Right lobe of liver (tissue), 4 donors: ENCODE results near the gene CACNB2.

Experiments
- CTCF ChIP-seq, 4 donors: fragments of 200-600 bp in 3 of 4; fragments of 450-650 bp in 1 of 4; IDR thresholded peaks; one replicate each; pipeline versions ENCODE4 v1.5.1 to v1.8.0; 2016 to 2022; ENCODE audit warnings: antibody characterized with exemption in 4 of 4, mild to moderate bottlenecking in 2 of 4
- POLR2A ChIP-seq: fragments of 450-650 bp; IDR thresholded peaks from one replicate; pipeline ENCODE4 v1.6.1; 2017; ENCODE audit warnings: antibody characterized with exemption, mild to moderate bottlenecking
- donor health status: DM: no; HTN: no; CAD: no.
- donor health status: DM: no; HTN: no; CAD: no.
- donor health status: DM: no; HTN: yes; CAD: no.

GRCh38 chr10:18332048-18332447 lies 191.8 kb downstream of the CACNB2 start:
- TF ChIP-seq CTCF (IDR thresholded peaks at IDR 0.05) (no peak), POLR2A (no peak)
